Muscle of arm (tissue), 14 donors: ENCODE data around the gene TMEM150C. TPM values are rescaled to one million over a fixed set of nuclear protein-coding genes. Genes with fewer than 3 reads are reported as not detected.

Experiments used
- DNase-seq: peaks from one replicate; pipeline ENCODE4 v3.0.0-alpha.2; 2013
- long read RNA-seq, 11 donors: transcript quantifications; one replicate each; lab custom pipeline, GENCODE V29; 2026
- polyA plus RNA-seq, 12 donors: library from polyadenylated mRNA; unstranded; fragments of 120-200 nt; gene quantifications; one replicate each; pipeline ENCODE4 v1.2.1, GENCODE V29; 2013; ENCODE audit not compliant: insufficient read length in 12 of 12

Gene TMEM150C
- 1 to 10 TPM in 10 of 12 donors, not detected in 2; 2.6 to 8.2 (median 4.0) TPM for polyA plus RNA-seq
- long read RNA-seq, donor 1 = 0 reads
- long read RNA-seq, donor 2 = 0 reads
- long read RNA-seq, donor 3 = 0 reads
- long read RNA-seq, donor 4 = 0 reads
- long read RNA-seq, donor 5, partial matches to known transcripts = 0 of 1 reads
- long read RNA-seq, donor 5, other reads (novel, unspliced or antisense) = 0 of 1 reads
- long read RNA-seq, donor 6 = 0 reads
- long read RNA-seq, donor 7, partial matches to known transcripts = 0 of 1 reads
- long read RNA-seq, donor 7, other reads (novel, unspliced or antisense) = 0 of 1 reads
- long read RNA-seq, donor 8, partial matches to known transcripts = 0 of 1 reads
- long read RNA-seq, donor 8, other reads (novel, unspliced or antisense) = 0 of 1 reads
- long read RNA-seq, donor 9 = 0 reads
- long read RNA-seq, donor 10 = 0 reads
- long read RNA-seq, donor 11, partial matches to known transcripts = 0 of 1 reads
- long read RNA-seq, donor 11, other reads (novel, unspliced or antisense) = 0 of 1 reads

- peak; percentile 11 for DNase-seq
Measured at GRCh38 chr4:82561786-82562563, at the start of gene TMEM150C. TSS of gene TMEM150C (minus strand) at chr4:82561988. CDS start at chr4:82504657, 57,331 bp downstream.

- no peak for DNase-seq
Measured at GRCh38 chr4:82611527-82611926, 49.7 kb upstream of the TMEM150C start.

GRCh38 chr4:82610041-82610440 is 48.3 kb upstream of the TMEM150C start:
- no peak for DNase-seq

GRCh38 chr4:82606622-82607021 is 44.8 kb upstream of the TMEM150C start:
- no peak for DNase-seq

- no peak for DNase-seq
Measured at GRCh38 chr4:82604522-82604921, 42.7 kb upstream of the TMEM150C start.

GRCh38 chr4:82601242-82602015 is 39.6 kb upstream of the TMEM150C start:
- DNase-seq = no peak

GRCh38 chr4:82599336-82599735 is 37.5 kb upstream of the TMEM150C start:
- DNase-seq = no peak

GRCh38 chr4:82594456-82594855 is 32.7 kb upstream of the TMEM150C start:
- DNase-seq = no peak

- no peak for DNase-seq
Measured at GRCh38 chr4:82593411-82593810, 31.6 kb upstream of the TMEM150C start.

GRCh38 chr4:82592639-82593038 is 30.9 kb upstream of the TMEM150C start:
- DNase-seq = no peak

- no peak for DNase-seq
Measured at GRCh38 chr4:82591592-82591991, 29.8 kb upstream of the TMEM150C start.

GRCh38 chr4:82589756-82590155 is 28.0 kb upstream of the TMEM150C start:
- DNase-seq = no peak

GRCh38 chr4:82588771-82589270 is 27.0 kb upstream of the TMEM150C start:
- no peak for DNase-seq

GRCh38 chr4:82587826-82588540 is 26.2 kb upstream of the TMEM150C start:
- DNase-seq = no peak

GRCh38 chr4:82585690-82586435 is 24.1 kb upstream of the TMEM150C start:
- DNase-seq = no peak

- DNase-seq = no peak
Measured at GRCh38 chr4:82584931-82585330, 23.1 kb upstream of the TMEM150C start.

GRCh38 chr4:82583897-82584587 is 22.3 kb upstream of the TMEM150C start:
- no peak for DNase-seq

GRCh38 chr4:82579932-82580331 is 18.1 kb upstream of the TMEM150C start:
- DNase-seq = no peak

- DNase-seq = no peak
Measured at GRCh38 chr4:82578935-82579334, 17.1 kb upstream of the TMEM150C start.

GRCh38 chr4:82577451-82577850 is 15.7 kb upstream of the TMEM150C start:
- DNase-seq = no peak
